Thyroid gland (tissue), 4 donors: ENCODE measurements around the gene VWC2L. TPM values are rescaled to one million over a fixed set of nuclear protein-coding genes. Genes with fewer than 3 reads are reported as not detected.

Experiments
- DNase-seq, 2 donors: peaks; one replicate each; pipeline ENCODE4 v3.0.0-alpha.2; 2019
- H3K27ac ChIP-seq, 3 donors: fragments of 200-600 bp; sonication (generic); 1 replicate in 2 of 3; 2 replicates in 1 of 3; pipeline ENCODE4 v1.5.1; 2016 to 2019; ENCODE audit warnings: mild to moderate bottlenecking in 1 of 3, moderate library complexity in 1 of 3
- H3K27me3 ChIP-seq: fragments of 200-600 bp; sonication (generic); one replicate; pipeline ENCODE4 v1.5.1; 2019
- H3K36me3 ChIP-seq, 2 donors: fragments of 200-600 bp; sonication (generic); one replicate each; pipeline ENCODE4 v1.5.1; 2016 to 2019
- H3K4me1 ChIP-seq, 2 donors: fragments of 200-600 bp; sonication (generic); one replicate each; pipeline ENCODE4 v1.5.1; 2017 to 2019
- H3K4me3 ChIP-seq, 3 donors: fragments of 200-600 bp; sonication (generic); replicated peaks in 1 of 3; 1 replicate in 2 of 3; 2 replicates in 1 of 3; pipeline ENCODE4 v1.5.1; 2016; ENCODE audit warnings: mild to moderate bottlenecking in 1 of 3
- H3K9me3 ChIP-seq: fragments of 200-600 bp; sonication (generic); one replicate; pipeline ENCODE4 v1.5.1; 2017
- CTCF ChIP-seq, 6 experiments: fragments of 200-600 bp in 3 of 6; fragments of 450-650 bp in 3 of 6; sonication (generic) in 3 of 6; IDR thresholded peaks; one replicate each; pipeline ENCODE4 v1.5.1; 2016 to 2019; ENCODE audit warnings: antibody characterized with exemption in 6 of 6, mild to moderate bottlenecking in 2 of 6, inconsistent platforms in 1 of 6, moderate library complexity in 1 of 6
- POLR2A ChIP-seq, 2 donors: fragments of 450-650 bp; IDR thresholded peaks; one replicate each; pipeline ENCODE4 v1.6.1; 2017; ENCODE audit warnings: antibody characterized with exemption in 2 of 2, mild to moderate bottlenecking in 2 of 2, moderate library complexity in 1 of 2
- WGBS, 2 donors: methylation state at CpG; one replicate each; pipeline ENCODE4 v1.1.5; 2017; 5-methylcytosine and 5-hydroxymethylcytosine counted together
- intact Hi-C: fragments of 100-400 bp; cut with DNase I; formaldehyde crosslinking; loops from one replicate; pipeline ENCODE4 v1.15.1; 2023
- total RNA-seq, 4 donors: library from RNA; depleted of rRNA; stranded (reverse); fragments of >200 nt; gene quantifications; one replicate each; pipeline ENCODE4 v1.2.3, GENCODE V29; 2016

The VWC2L gene
- total RNA-seq, 4 donors from 2014 or later = not detected

GRCh38 chr2:214451516-214452275 lies 40.8 kb downstream of the VWC2L start:
- Histone ChIP-seq H3K27me3 (no peaks in the 10 kb centered on the region), H3K4me3 (no peak overlapping the region), H3K36me3 (no peaks in the 10 kb centered on the region), H3K27ac (no peak overlapping the region), H3K4me1 (no peaks in the 10 kb centered on the region), H3K9me3 (no peaks in the 10 kb centered on the region)
- no peak for DNase-seq
- TF ChIP-seq POLR2A (IDR thresholded peaks at IDR 0.05) (no peak), CTCF (IDR thresholded peaks at IDR 0.05) (no peak)
- 72 to 73% methylated on average over 2 of the region's 2 CpGs for WGBS, 2 donors
- intact Hi-C loops = no loop called here

GRCh38 chr2:214465363-214466146 lies 54.7 kb downstream of the VWC2L start:
- WGBS, 2 donors = 47 to 48% methylated on average over 3 of the region's 3 CpGs
- no peaks in the 10 kb centered on the region for H3K36me3 ChIP-seq
- no peaks in the 10 kb centered on the region for H3K9me3 ChIP-seq
- H3K27ac ChIP-seq = no peak overlapping the region
- DNase-seq = no peak
- no peaks in the 10 kb centered on the region for H3K27me3 ChIP-seq
- no peak overlapping the region for H3K4me3 ChIP-seq
- TF ChIP-seq CTCF (IDR thresholded peaks at IDR 0.05) = no peak
- TF ChIP-seq POLR2A (IDR thresholded peaks at IDR 0.05) = no peak
- intact Hi-C loops = no loop called here
- H3K4me1 ChIP-seq = no peaks in the 10 kb centered on the region

- no peak for TF ChIP-seq CTCF (IDR thresholded peaks at IDR 0.05)
- TF ChIP-seq POLR2A (IDR thresholded peaks at IDR 0.05) = no peak
- no peaks in the 10 kb centered on the region for H3K36me3 ChIP-seq
- no peak for DNase-seq
- H3K4me1 ChIP-seq = no peaks in the 10 kb centered on the region
- WGBS, 2 donors = 89 to 90% methylated on average over 3 of the region's 3 CpGs
- H3K27ac ChIP-seq = no peak overlapping the region
- H3K27me3 ChIP-seq = no peaks in the 10 kb centered on the region
- intact Hi-C loops = no loop called here
- no peaks in the 10 kb centered on the region for H3K9me3 ChIP-seq
- H3K4me3 ChIP-seq = no peak overlapping the region
These were observed 58.9 kb downstream of the VWC2L start for GRCh38 chr2:214469728-214470127.

- Histone ChIP-seq H3K9me3 (no peaks in the 10 kb centered on the region), H3K4me1 (no peaks in the 10 kb centered on the region), H3K36me3 (no peaks in the 10 kb centered on the region), H3K27ac (no peak overlapping the region), H3K27me3 (no peaks in the 10 kb centered on the region), H3K4me3 (no peak overlapping the region)
- no peak for TF ChIP-seq CTCF (IDR thresholded peaks at IDR 0.05)
- TF ChIP-seq POLR2A (IDR thresholded peaks at IDR 0.05) = no peak
- intact Hi-C loops = no loop called here
- 69 to 87% methylated on average over 1 of the region's 1 CpG for WGBS, 2 donors
- DNase-seq = no peak
These were observed 60.5 kb downstream of the VWC2L start for GRCh38 chr2:214471382-214471781.

GRCh38 chr2:214471990-214472389 lies 61.1 kb downstream of the VWC2L start:
- DNase-seq = no peak
- no peak for TF ChIP-seq CTCF (IDR thresholded peaks at IDR 0.05)
- no peak overlapping the region for H3K4me3 ChIP-seq
- WGBS, 2 donors = 87 to 89% methylated on average over 1 of the region's 1 CpG
- intact Hi-C loops = no loop called here
- H3K4me1 ChIP-seq = no peaks in the 10 kb centered on the region
- no peaks in the 10 kb centered on the region for H3K27me3 ChIP-seq
- H3K27ac ChIP-seq = no peak overlapping the region
- H3K9me3 ChIP-seq = no peaks in the 10 kb centered on the region
- H3K36me3 ChIP-seq = no peaks in the 10 kb centered on the region
